HCT116 (cell line): Measurements from ENCODE around the gene DNHD1.

Experiments used
- CEBPB ChIP-seq: IDR thresholded peaks from 2 replicates; pipeline ENCODE4 v1.6.1; 2012; ENCODE audit warnings: low read depth
- CTCF ChIP-seq, 3 experiments: fragments of 200-600 bp in 1 of 3; sonication (generic) in 1 of 3; IDR thresholded peaks in 2 of 3; conservative IDR thresholded peaks in 1 of 3; 2 replicates each; pipeline ENCODE4 v1.5.1; 2012 to 2017; ENCODE audit warnings: low read depth in 2 of 3, low read length in 2 of 3, antibody characterized with exemption in 1 of 3, borderline replicate concordance in 1 of 3, control low read depth in 1 of 3, mild to moderate bottlenecking in 1 of 3, mixed read lengths in 1 of 3, mixed run types in 1 of 3, moderate library complexity in 1 of 3; ENCODE audit not compliant: insufficient read depth in 1 of 3
- EZH2 ChIP-seq: fragments of 200-600 bp; sonication (generic); IDR thresholded peaks from 2 replicates; pipeline ENCODE4 v1.6.1; 2017; ENCODE audit warnings: antibody characterized with exemption, mixed run types
- EZH2phosphoT487 ChIP-seq: fragments of 200-600 bp; IDR thresholded peaks from 2 replicates; pipeline ENCODE4 v1.6.1; 2018; ENCODE audit warnings: antibody characterized with exemption, borderline replicate concordance
- FOSL1 ChIP-seq: IDR thresholded peaks from 2 replicates; pipeline ENCODE4 v1.6.1; 2012; ENCODE audit warnings: low read depth
- JUND ChIP-seq: IDR thresholded peaks from 2 replicates; pipeline ENCODE4 v1.6.1; 2012
- POLR2A ChIP-seq: IDR thresholded peaks from 2 replicates; pipeline ENCODE4 v1.7.0; 2011; ENCODE audit warnings: borderline replicate concordance; ENCODE audit not compliant: insufficient read depth, insufficient read length; ENCODE audit errors: extremely low read depth
- POLR2AphosphoS5 ChIP-seq: IDR thresholded peaks from 2 replicates; pipeline ENCODE4 v1.6.1; 2011; ENCODE audit warnings: mild to moderate bottlenecking, low read depth, low read length, moderate library complexity
- RAD21 ChIP-seq: IDR thresholded peaks from 2 replicates; pipeline ENCODE4 v1.6.1; 2012; ENCODE audit warnings: low read depth, mild to moderate bottlenecking
- ZFX ChIP-seq: fragments of 450-650 bp; IDR thresholded peaks from 2 replicates; pipeline ENCODE4 v1.6.1; 2017

DNA sequence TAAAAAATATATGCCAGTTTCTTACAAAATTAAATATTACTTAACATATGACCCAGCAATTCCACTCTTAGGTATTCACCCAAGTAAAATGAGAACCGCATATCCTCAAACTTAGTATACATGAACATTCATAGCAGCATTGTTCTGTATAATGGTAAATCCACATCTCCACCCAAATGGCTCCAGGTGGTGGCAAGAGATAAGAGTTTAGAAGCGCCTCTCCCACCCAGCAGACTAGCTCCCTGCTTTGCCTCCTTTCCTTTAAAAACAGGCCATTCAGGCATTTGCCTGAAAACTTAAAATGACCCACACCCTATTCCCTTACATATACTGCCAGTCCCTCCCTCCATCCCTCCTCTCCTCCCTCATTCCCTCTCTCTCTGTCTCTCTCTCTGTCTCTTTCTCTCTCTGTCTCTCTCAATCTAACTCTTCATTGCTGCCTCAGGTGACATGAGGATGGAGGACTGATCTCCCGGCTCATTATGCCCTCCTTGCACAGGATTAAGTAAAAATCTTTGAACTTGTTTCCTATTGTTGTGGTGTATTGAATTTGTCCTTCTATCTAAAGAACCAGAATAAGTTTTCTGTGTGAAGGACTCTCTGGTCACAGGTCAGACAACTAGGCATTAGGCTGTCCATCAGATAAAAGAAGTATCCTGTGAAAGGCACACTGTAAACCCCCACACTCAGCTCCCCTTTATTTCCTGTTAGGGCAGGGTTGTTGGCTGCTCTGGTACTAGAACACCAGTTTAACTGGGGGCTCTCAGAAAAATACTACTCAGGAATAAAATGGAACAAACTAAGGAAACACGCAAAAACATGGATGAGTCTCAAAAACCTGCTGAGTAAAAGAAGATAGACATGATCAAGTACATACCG, 58.0 kb downstream of the DNHD1 start:
- TF ChIP-seq RAD21 (no peak), CTCF (IDR thresholded peaks at IDR 0.05 in 2 of 3, conservative IDR thresholded peaks at IDR 0.05 in 1 of 3; ENCODE audit: borderline replicate concordance in 1 of 3, insufficient read depth in 1 of 3, low read depth in 2 of 3, low read length in 2 of 3) (no peak), CEBPB (no peak), JUND (no peak), EZH2 (no peak), EZH2phosphoT487 (no peak), POLR2AphosphoS5 (no peak), FOSL1 (no peak), ZFX (no peak), POLR2A (no peak)
